Stimulated activated CD4-positive, alpha-beta T cell treated with anti-CD3 and anti-CD28 coated beads, Interleukin-15, amount 100 ng/mL, for 48 hours (primary cell): ENCODE measurements around the gene IKBKE.

Experiments
- DNase-seq, 2 donors: peaks; one replicate each; pipeline ENCODE4 v3.0.0-alpha.2; 2020; ENCODE audit warnings: low read depth in 2 of 2

IKBKE gene

DNA sequence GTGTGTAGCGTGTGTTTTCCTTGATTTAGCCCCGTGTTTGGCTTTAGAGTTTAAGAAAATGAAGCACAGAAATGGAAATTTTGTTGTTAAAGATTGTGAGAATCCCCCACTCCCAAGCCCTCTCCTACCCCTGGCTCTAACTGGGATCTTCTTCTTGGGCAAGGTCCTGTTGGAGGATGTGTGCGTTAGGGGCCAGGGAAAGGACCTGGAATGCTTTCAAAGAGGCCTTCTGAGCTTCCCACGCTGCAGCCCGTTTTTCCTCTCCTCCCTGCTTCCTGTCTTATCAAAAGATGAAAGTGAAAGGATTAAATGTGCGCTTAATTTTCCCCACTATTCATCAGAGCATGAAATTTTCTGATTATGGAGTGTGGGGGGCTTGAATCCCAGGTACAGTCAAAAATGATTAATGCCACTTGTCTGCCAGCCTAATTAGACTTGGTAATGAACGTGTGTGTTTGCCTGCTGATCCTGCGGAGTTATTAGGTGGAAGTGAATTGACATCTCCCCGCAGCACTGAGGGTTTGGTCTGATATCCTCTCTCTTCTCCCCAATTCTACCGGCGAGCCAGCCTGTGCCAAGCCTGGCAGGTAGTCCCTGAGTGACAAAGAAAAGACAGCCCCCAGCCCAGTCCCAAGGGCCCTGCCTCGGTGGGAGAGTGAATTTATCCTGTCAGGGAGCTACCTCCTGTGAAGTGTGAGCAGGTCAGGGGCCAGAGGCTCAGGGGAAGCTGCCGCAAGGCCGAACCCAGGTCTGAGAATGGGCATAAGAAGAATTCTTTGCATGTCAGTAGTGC lies 42.0 kb downstream of the IKBKE start:
- DNase-seq: no peak

DNA sequence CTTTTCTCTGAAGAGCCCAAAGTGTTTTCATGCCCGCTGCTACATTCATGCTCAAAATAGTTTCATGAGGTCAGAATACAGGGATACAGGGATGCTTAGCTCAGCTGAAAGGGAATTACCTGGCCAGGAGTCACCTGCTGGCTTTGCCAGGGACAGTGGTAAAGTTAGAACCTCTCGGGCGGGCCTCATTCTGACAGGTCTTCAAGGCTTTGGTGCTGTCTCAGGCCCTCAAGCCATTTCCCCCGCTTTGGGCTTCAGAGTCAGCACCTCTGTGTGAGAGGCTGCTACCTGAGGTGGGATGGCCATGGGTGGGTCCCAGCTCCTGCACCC lies 42.5 kb downstream of the IKBKE start:
- DNase-seq: no peak

DNA sequence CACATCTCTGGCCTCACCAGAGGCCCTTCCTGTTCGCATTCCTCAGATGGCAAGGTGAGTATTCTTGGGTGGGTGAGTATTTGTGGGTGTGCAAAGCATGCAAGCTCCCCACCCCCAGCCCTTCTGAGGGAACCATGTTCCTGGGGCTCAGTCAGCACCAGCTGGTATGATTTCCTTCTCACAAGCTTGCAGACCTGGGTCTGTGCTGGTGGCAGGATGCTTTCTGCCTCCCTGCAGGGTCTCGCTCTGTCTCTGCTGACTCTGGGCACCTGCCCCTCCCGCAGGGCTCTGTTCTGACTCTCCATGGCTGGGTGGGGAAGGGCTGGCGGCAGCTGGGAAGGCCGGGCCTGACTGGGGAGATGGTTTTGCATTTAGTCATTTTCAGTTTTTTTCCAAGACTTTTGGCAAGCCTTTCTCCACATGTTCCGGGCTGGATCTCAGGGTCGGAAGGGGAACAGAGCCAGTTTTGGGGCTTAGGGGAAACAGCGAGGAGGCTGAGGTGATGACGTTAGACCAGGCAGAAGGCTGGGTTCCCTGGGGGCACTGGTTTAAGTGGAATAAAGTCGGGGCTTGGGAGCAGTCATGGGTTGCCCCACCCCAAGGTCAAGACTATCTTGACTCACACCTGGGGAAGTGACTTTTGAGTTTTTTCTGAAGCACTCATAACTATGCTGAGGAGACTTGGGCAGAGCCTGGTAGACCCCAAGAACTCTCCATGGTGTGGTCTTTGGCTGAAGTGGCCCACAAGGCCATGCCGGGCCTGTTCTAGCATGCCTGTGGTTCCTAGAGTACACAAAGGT lies 43.2 kb downstream of the IKBKE start:
- DNase-seq: no peak

DNA sequence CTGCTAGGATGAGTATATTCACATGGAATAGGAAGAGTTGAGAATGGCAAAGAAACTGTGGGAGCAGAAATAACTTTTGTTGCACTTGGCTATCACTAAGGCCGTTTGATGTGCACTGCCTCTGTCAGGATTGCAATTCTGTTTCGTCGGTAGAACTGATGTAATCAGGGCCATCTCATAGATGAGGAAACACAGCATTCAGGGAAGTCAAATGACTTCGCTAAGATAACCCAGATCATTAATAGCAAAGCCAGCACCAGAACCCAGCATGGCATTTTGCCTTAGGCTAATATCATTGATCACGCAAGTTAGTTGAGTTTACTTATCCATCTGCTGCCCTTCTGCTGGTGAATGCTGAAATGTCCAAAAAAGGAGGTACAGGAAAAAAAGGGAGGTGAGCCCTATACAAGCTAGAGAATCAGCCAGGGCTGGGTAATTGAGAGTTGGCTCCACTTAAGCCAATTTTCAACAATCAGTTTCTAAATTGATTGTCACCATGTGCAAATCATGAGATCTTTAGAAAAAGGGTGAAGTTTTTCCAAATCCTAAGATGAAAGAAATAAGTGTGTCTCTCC lies 44.6 kb downstream of the IKBKE start:
- no peak for DNase-seq

DNA sequence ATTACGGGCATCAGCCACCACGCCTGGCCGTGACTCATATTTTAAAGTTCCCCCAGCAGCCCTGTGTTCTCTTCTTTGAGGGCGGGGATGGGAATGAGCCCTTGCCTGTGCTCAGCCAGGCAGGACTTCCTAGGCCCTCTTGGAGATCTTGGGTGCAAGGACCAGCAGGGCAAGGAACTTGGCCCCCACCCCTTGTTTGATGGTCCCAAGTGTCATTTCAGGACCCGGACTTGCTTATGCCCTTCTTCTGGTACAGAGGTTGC lies 46.4 kb downstream of the IKBKE start:
- DNase-seq: no peak

DNA sequence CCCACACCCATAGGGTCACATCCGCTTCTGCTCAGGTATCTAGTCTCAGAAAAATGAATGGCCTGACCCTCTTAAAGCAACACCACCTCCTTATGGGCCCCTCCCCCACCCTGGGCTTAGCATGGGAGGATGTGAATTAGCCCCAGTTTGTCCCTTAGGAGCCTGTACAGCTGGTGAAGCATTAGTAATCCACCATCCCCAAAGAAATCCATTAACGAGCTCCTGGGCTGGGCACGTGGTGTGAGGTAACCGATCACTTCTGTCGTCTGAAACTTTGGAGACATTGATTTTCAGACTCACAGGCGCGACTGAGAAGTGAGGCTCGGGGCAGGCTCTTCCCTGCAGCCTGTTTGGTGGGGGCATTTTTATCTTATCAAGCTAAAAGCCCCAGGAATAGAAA lies 47.5 kb downstream of the IKBKE start:
- DNase-seq: no peak

DNA sequence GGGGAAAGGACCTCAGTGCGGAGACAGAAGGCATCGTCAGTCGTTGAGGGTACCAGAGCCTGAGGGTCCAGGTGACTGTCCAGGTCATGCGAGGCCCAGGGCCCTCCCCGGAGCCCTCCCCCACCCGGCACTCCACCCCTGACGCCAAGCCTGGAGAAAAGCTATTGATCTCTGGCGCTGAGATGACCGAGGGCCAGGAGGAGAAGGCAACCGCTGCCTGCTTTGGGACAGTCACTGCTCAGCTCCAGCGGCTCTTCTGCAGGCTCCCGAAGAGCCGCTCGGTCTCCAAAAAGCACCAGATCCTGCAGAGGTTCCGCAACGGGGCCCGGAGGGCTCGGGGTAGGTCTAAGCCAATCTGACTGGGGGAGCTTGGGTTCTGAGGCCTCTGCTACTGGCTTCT lies 47.9 kb downstream of the IKBKE start:
- no peak for DNase-seq

DNA sequence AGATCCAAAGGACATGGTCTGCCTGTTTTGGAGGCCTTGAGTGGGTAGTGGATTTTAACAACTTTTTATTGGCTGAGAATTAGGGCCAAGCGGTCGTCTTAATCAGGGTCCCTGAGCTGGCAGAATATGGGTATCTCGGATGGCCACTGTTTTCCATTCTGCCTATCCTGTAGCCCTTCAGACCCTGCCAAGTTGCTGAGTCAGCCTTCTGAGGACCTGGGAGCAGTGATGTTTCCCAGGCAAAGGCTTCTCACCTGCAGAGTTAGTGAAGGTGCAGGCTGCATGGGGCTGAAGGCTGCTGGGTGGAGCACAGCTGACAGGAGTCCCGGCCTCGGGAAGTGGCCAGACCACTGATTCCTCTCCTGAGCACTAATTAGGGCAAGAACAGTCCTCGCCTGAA lies 48.5 kb downstream of the IKBKE start:
- no peak for DNase-seq

DNA sequence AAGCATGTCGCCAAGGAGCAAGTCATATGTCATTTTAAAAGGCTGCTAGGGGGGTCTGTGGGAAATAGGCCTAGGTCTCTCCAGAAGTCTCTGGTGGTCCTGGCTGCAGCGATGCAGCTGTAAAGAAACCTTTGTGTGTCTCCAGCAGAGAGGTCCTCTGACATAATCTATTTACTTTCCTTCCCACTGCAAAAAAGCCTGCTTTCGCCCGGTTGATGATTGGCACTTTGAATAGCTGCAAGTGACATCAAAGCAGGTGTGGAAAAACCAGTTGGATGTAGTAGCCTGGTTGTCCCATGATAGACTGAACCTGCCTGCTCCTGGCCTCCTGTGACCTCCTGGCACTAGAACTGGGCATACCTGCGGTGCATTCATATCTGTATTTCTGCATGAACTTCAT lies 50.9 kb downstream of the IKBKE start:
- no peak for DNase-seq

DNA sequence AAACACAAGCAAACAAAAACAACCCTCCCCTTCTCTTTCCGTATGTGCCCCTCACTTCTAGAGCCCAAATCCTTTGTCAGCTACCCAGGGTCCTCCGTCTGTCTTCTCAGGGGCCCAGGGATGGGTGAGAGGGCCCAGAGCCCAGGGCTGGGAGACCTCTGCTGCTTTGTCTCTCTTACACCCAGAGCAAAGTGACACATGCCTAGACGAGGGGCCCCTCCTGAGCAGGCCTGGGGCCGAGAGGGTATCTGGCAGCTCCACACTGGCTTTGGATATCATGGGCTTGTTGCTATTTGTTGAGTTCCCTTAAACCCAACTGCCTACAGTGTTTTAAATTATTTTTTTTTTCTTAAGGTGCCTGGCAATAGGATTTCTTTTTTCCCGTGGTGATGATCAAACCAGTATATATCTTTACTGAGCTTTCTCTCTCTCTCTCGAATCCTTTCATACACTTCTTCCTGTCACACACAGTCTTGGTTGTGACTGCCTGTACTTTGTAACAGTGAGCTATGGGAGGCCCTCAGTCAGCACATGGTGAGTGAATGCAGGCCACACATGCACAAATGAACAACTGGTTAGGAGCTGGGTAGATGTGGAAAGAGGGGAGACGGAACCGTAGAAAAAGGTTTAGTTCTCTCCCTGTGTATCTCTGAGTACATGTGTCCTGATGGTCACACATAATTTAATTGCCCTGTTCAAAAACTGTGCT lies 51.6 kb downstream of the IKBKE start:
- no peak for DNase-seq

DNA sequence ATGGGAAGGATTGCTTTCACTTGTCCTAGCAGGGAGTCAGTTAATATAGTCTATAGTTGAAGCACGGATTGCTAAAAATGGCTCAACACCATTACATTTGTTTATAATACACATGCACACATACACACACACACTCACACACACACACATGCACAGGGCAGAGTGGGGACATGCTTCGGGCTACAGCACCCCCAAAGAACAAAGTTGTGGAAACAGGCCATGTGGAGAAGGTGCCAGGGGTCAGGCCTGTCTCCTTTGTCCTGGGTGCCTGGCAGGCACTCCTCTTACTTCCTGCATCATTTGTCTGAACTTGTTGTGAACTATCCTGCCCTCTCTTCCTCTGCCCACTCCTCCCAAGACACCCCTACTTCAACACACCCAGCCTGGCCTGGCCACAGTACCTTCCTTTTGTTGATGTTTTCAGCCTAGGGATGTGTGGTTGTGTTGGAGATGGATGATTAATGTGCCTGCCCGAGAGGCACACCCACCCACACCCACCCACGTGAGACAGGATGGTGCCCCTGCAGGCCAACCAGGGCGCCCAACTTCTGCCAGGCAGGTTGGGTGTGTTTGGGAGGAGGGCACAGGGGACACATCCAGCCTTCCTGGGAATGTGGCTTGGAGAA lies 54.6 kb downstream of the IKBKE start:
- DNase-seq: no peak

DNA sequence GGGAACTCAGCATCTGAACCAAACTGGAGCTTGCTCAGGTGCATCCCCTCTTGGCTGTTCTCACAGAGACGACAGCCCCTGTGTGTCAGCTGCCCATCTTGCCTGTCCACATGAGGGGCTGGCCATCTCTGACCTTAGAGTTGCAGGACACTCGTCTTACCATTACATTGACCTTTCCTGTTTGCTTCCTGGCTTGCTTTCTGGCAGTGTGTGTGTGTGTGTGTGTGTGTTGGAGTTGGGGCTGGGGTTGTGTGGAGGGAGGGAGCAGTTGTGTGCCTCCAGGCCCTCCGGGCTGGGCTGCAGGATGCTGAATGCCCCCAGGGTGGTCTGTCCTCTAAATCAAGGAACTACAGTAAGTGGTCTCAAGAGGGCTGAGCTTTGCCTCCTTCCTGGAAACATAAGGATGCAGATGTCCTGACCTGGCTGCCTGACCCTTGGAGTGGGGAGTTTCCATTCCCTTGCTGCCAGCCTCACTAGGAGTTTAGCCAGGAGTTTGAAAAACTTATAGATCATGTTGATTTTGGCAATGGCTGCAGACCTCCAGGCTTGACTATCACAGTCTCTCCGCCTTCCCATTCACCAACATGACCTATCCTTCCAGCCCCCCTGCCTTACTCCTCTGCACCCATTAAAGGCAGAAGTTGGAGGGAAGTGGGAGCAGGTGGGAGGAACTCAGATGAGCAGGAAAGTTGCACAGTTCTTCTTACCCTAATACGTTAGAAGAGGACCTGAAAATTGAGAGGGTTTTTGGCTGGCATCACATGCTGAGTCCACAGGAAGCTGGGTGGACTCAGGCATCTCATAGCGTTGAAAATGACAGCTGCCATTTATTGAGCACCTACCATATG lies 56.0 kb downstream of the IKBKE start:
- DNase-seq: no peak

DNA sequence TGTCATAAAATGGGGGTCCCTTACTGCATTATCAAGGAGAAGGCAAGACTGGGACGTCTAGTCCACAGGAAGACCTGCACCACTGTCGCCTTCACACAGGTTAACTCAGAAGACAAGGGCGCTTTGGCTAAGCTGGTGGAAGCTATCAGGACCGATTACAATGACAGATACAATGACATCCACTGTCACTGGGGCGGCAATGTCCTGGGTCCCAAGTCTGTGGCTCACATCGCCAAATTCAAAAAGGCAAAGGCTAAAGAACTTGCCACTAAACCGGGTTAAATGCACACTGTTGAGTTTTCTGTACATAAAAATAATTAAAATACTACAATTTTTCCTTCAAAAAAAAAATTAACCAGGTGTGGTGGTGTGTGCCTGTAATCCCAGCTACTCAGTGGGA lies 59.1 kb downstream of the IKBKE start:
- no peak for DNase-seq

DNA sequence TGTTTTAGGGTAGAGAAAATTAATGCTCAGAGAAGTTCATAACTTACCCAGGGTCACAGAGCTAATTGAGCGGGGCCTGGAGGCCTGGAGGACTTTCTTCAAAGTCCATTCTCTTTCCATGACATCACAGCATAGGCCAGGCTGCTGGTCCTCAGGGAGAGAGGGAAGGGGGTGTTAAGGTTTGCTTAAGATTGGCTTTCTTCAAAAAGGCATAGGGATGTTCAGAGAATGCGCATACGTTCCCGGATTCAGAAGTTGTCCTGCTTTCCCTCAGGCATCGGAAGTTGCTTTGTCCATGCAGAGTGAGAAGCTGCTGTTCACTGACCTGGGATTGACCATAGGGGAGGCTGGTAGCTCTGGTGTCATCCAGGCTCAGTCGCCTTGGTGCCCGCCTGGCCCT lies 62.1 kb downstream of the IKBKE start:
- DNase-seq: no peak

DNA sequence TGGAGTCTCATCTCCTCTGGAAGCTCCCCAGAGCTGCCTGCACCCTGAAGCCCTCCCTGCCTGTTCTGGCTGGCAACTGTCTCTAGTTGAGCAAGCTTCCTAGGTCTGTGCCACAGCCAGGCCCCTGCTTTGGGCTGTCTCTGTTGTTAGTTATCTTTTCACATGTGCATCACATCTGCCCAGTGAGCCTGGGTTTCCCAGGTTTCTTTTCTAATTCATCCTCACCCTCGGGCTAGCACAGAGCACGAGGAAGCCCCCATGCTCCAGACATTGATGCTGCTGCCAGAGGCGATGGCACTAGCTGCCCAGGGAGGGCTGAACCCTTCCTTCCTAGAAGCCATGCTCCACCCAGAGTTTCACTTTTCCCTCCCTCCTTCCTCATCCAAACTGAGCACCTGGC lies 64.3 kb downstream of the IKBKE start:
- no peak for DNase-seq

DNA sequence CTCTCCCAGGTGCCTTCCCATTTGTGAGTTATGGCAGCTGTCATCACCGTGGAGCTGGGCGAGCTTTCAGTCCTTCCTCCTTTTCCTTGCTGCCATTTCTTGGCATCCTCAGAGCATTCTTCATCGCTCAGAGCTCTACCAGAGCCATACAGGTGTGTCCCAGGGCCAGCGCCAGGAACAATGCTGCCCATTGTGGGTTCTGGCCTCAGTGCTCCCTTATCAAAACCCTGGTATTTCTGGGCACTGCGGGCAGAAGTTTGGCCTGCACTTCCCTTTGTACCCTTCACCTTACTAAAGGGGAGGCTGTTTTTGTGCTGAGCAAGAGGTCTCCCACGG lies 65.5 kb downstream of the IKBKE start:
- DNase-seq: no peak

DNA sequence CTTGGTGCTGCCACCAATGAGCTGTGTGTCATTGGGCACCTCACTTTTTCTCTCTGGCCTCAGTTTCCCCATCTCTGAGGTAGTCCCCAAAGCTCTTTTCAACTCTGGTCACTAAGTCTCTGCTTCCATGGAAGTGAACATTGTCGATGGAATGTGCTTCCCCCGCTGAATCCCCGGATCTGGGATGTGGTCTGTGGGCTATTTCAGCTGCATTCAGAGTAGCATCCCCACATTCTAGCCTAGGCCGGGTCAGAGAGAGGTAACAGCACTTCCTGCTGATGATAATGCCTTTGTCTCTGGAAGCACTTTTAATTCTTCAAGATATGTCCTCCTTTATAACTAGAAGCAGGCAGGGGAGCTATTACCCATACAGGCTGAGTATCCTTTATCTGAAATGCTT lies 66.9 kb downstream of the IKBKE start:
- DNase-seq: no peak

DNA sequence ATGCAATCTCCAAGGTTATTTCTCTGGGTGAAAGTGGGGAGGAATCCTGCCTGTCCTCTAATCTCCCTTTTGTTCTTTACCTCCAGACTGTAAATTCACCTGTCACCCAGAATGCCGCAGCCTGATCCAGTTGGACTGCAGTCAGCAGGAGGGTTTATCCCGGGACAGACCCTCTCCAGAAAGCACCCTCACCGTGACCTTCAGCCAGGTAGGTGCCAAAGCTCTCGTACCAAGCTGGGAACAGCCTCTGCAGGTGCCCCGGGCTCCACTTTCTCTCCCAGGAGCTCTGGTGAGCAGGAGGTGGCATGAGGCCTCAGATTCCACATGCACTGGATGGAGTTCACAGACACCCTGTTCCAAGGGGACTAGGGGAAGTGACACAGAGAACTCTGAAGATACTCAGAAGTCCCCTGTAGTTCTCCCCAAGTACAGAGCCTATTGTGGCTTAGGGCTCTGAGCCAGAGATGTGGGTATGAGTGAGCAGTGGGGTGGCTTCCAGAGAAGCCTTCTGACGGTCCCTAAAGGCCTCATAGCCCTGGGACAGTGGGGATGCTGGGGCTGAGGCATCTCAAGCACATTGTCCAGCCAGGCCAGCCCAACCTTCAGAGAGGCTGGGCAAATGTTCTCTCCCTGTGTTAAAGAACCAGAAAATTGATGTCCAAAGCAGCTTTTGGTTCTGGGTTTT lies 68.0 kb downstream of the IKBKE start:
- DNase-seq: no peak

DNA sequence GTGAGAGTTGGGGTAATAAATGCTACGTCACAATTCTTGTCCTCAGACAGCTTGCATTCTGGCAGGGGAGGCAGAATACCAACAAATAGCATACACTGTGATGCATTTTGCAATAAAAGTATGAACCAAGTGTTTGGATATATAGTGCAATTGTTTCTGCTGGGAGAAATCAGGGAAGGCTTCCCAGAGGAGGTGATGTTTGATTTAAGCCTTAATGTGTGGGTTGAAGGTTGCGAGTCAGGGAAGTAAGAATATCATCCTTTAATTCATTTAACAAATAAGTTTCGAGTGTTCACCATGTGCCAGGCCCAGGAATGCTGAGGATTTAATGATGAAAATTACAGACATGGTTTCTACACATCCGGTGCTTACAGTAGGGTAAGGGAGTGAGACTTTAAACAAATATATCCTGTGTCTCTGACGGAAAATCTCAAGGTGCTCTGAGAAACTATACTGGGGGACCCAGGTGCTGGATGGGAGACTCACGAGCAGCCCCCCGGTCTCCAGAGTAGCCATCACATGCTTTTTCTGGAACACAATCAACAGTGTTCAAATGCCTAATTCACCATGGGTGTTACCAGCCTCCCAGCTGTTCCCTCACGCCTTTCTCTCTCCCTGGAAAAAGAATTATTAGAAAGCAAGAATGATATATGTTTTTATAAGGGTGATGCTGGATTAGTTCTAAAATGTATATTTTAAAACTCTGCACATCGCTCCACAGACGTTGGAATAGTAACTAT lies 68.8 kb downstream of the IKBKE start:
- no peak for DNase-seq

DNA sequence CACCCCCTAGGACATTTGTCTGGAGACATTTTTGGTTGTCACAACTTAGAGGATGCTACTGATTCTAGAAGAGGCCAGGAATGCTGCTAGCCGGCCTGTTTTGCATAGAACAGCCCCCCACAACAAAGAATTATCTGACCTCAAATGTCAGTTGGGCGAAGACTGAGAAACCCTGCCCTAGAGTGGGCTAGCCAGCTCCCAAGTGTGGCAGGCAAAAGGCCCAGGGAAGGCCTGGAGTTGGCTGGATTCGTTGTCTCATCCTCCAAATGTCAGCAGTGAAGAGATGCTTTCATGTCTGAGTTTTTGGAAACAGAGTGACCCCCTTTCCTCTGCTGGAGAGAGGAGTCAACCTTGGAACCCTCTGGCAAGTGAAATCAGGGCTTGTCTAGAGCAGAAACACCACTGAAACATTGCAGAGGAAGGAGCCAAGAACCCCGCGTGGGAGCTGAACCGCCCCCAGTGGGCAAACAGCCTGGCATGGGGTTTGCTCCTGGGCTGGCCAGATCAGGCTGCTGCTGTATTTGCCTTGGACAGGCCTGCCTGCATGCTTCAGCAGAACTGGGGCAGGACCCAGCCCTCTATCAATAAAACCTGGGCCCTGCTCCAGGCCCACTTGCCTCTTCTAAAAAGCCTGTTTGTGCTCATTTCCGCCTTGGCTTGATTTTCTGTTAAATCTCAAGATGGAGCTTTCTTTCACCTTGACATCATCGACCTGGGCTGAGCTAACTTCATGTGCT lies 69.9 kb downstream of the IKBKE start:
- DNase-seq: no peak
